Osteoblast (primary cell): ENCODE data around the gene HDAC10. TPM values are rescaled to one million over a fixed set of nuclear protein-coding genes. Genes with fewer than 3 reads are reported as not detected.

Experiments
- DNase-seq: peaks from one replicate; pipeline ENCODE4 v3.0.0; 2011; ENCODE audit warnings: low spot score, mixed read lengths; ENCODE audit not compliant: insufficient read length; ENCODE audit errors: missing footprints
- H2AFZ ChIP-seq: 2 replicates; pipeline ENCODE4 v1.6.0; 2011; ENCODE audit warnings: mild to moderate bottlenecking, low read length
- H3K27ac ChIP-seq: 2 replicates; pipeline ENCODE4 v1.5.1; 2011; ENCODE audit warnings: mild to moderate bottlenecking, low read depth, low read length, moderate library complexity
- H3K27me3 ChIP-seq: 2 replicates; pipeline ENCODE4 v1.6.0; 2012; ENCODE audit warnings: mild to moderate bottlenecking, control low read depth, inconsistent platforms, low read length, moderate library complexity; ENCODE audit not compliant: insufficient read depth
- H3K36me3 ChIP-seq: 2 replicates; pipeline ENCODE4 v1.5.1; 2011; ENCODE audit warnings: mild to moderate bottlenecking, low read length, control low read depth, moderate library complexity; ENCODE audit not compliant: insufficient read depth
- H3K4me1 ChIP-seq: 2 replicates; pipeline ENCODE4 v1.5.1; 2011; ENCODE audit warnings: mild to moderate bottlenecking, low read length, control low read depth, moderate library complexity; ENCODE audit not compliant: insufficient read depth
- H3K4me2 ChIP-seq: 2 replicates; pipeline ENCODE4 v1.6.0; 2011; ENCODE audit warnings: mild to moderate bottlenecking, low read length; ENCODE audit not compliant: insufficient read depth
- H3K4me3 ChIP-seq: fragments of 200-600 bp; sonication (generic); 3 replicates; pipeline ENCODE4 v1.5.1; 2012; ENCODE audit warnings: mild to moderate bottlenecking, low read length, inconsistent platforms; ENCODE audit not compliant: insufficient read depth
- H3K79me2 ChIP-seq: 2 replicates; pipeline ENCODE4 v1.6.0; 2012; ENCODE audit warnings: mild to moderate bottlenecking, low read length, control low read depth, inconsistent platforms; ENCODE audit not compliant: insufficient read depth
- H3K9me3 ChIP-seq: 2 replicates; pipeline ENCODE4 v1.5.1; 2011; ENCODE audit warnings: low read depth, low read length, control low read depth
- H4K20me1 ChIP-seq: 2 replicates; pipeline ENCODE4 v1.6.0; 2012; ENCODE audit warnings: mild to moderate bottlenecking, low read length, control low read depth; ENCODE audit not compliant: insufficient read depth
- total RNA-seq: library from RNA; depleted of rRNA; stranded (reverse); fragments of >200 nt; gene quantifications from 2 replicates; pipeline ENCODE4 v1.2.3, GENCODE V29; 2012
- TF ChIP-seq, protein P1 (sequence below): IDR thresholded peaks from 2 replicates; pipeline ENCODE4 v1.5.1; 2011; ENCODE audit warnings: mild to moderate bottlenecking, low read depth, low read length, moderate library complexity; ENCODE audit errors: extremely low read depth

HDAC10 gene
- total RNA-seq, 1 donor: 19.2 TPM

- Histone ChIP-seq H3K9me3 (no peaks in the 10 kb centered on the region), H3K4me1 (peaks cover 6% of the 10 kb centered on the region), H3K27me3 (no peaks in the 10 kb centered on the region), H4K20me1 (peaks cover 5% of the 10 kb centered on the region), H3K36me3 (peaks cover 2% of the 10 kb centered on the region), H3K79me2 (peaks cover 15% of the 10 kb centered on the region), H3K4me2 (no peak overlapping the region), H3K27ac (no peak overlapping the region), H2AFZ (no peak overlapping the region), H3K4me3 (no peak overlapping the region)
- TF ChIP-seq, protein P1, sequence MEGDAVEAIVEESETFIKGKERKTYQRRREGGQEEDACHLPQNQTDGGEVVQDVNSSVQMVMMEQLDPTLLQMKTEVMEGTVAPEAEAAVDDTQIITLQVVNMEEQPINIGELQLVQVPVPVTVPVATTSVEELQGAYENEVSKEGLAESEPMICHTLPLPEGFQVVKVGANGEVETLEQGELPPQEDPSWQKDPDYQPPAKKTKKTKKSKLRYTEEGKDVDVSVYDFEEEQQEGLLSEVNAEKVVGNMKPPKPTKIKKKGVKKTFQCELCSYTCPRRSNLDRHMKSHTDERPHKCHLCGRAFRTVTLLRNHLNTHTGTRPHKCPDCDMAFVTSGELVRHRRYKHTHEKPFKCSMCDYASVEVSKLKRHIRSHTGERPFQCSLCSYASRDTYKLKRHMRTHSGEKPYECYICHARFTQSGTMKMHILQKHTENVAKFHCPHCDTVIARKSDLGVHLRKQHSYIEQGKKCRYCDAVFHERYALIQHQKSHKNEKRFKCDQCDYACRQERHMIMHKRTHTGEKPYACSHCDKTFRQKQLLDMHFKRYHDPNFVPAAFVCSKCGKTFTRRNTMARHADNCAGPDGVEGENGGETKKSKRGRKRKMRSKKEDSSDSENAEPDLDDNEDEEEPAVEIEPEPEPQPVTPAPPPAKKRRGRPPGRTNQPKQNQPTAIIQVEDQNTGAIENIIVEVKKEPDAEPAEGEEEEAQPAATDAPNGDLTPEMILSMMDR: no peak
- no peak for DNase-seq
Observed at GRCh38 chr22:50257041-50257440, 6.0 kb upstream of the HDAC10 start.

DNA sequence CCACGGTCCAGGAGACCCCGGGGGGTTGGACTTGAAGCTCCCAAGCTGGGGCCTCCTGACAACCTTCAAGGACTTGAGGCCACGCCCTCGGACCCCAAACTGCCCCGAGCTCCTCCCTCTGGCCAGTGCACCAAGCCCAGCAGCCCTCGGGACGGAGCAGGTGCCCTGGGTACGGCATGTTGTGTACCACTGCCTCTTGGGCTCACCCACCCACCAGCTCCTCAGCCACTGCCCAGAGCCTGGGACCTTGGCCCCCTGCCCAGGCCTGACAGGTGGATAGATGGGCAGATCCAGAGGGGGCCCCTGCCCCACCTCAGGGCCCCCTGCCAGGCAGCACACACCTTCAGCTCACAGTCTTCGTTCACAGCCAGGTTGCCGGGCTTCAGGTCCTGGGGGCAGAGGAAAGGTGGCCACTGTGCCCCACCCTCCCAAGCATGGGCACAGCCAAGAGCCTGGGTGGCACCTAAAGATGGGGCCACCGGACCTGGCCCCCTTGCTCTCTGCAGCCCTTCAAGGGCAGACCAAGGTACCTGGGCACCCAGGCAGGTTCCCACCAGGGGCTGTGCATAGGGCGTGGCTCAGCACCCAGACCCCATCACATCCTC, 5.3 kb upstream of the HDAC10 start:
- no peak overlapping the region for H3K27ac ChIP-seq
- H3K9me3 ChIP-seq: no peaks in the 10 kb centered on the region
- H3K4me1 ChIP-seq: peaks cover 5% of the 10 kb centered on the region
- DNase-seq: no peak
- peaks cover 8% of the 10 kb centered on the region for H4K20me1 ChIP-seq
- peaks cover 15% of the 10 kb centered on the region for H3K79me2 ChIP-seq
- peaks cover 2% of the 10 kb centered on the region for H3K36me3 ChIP-seq
- TF ChIP-seq, protein P1: no peak
- H3K27me3 ChIP-seq: no peaks in the 10 kb centered on the region
- H3K4me3 ChIP-seq: no peak overlapping the region
- H3K4me2 ChIP-seq: no peak overlapping the region
- no peak overlapping the region for H2AFZ ChIP-seq

DNA sequence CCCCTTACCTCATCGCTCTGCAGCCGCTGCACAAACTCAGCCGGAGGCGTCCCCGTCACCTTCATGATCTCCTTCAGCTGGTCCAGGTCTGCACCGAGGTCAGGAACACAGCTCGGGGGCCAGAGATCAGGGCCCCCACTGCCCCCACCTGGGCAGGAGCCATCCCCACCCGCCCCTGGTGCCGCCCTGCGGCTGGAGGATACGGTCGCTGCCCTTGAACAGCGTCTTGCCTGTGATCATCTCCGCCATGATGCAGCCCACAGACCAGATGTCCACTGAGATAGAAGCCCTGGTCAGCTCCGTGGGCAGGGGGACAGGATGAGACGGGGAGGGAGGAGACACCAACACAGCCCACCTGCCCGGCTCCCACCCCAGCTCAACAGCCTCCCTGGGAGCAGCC, 4.5 kb upstream of the HDAC10 start:
- TF ChIP-seq, protein P1: no peak
- H3K36me3 ChIP-seq: peaks cover 2% of the 10 kb centered on the region
- H3K4me1 ChIP-seq: peaks cover 8% of the 10 kb centered on the region
- H3K27me3 ChIP-seq: no peaks in the 10 kb centered on the region
- no peak for DNase-seq
- no peak overlapping the region for H3K4me2 ChIP-seq
- H3K79me2 ChIP-seq: peaks cover 15% of the 10 kb centered on the region
- H4K20me1 ChIP-seq: peaks cover 8% of the 10 kb centered on the region
- H3K4me3 ChIP-seq: no peak overlapping the region
- no peaks in the 10 kb centered on the region for H3K9me3 ChIP-seq
- no peak overlapping the region for H2AFZ ChIP-seq
- H3K27ac ChIP-seq: no peak overlapping the region

DNA sequence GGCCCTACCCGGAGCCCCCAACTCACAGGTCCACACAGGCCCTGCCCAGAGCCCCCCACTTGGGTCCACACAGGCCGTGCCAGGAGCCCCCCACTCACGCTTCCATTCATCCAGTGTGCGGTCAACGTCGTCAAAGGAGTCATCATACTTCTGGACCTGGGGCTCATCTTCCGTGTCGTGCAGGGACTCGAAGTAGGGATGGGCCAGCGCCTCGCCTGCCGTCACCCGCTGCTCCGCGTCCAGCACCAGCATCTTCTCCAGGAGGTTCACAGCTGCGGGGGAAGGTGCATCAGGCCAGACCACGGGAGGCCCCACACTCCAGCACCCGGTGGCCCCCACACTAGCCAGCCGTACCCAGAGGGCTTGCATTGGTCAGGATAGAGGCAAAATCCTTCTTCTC, 4.0 kb upstream of the HDAC10 start:
- Histone ChIP-seq H3K4me3 (no peak overlapping the region), H3K36me3 (peaks cover 2% of the 10 kb centered on the region), H2AFZ (no peak overlapping the region), H3K79me2 (peaks cover 13% of the 10 kb centered on the region), H4K20me1 (peaks cover 8% of the 10 kb centered on the region), H3K4me1 (peaks cover 9% of the 10 kb centered on the region), H3K27ac (no peak overlapping the region), H3K9me3 (no peaks in the 10 kb centered on the region), H3K4me2 (no peak overlapping the region), H3K27me3 (no peaks in the 10 kb centered on the region)
- no peak for DNase-seq
- TF ChIP-seq, protein P1: no peak
